HG02884 (cell line): ENCODE measurements around the gene RAPGEF5.
"Not testable (repeated sequence)": the region's sequence is repeated elsewhere in the genome, so short reads cannot be mapped to it uniquely, and the experiment has no call there.

Experiments used
- ATAC-seq: cut with Tn5 transposase; IDR thresholded peaks from one replicate; pipeline ENCODE4 v1.9.1; 2021; ENCODE audit warnings: mild to moderate bottlenecking, moderate library complexity; ENCODE audit not compliant: unreplicated experiment

RAPGEF5 gene

DNA sequence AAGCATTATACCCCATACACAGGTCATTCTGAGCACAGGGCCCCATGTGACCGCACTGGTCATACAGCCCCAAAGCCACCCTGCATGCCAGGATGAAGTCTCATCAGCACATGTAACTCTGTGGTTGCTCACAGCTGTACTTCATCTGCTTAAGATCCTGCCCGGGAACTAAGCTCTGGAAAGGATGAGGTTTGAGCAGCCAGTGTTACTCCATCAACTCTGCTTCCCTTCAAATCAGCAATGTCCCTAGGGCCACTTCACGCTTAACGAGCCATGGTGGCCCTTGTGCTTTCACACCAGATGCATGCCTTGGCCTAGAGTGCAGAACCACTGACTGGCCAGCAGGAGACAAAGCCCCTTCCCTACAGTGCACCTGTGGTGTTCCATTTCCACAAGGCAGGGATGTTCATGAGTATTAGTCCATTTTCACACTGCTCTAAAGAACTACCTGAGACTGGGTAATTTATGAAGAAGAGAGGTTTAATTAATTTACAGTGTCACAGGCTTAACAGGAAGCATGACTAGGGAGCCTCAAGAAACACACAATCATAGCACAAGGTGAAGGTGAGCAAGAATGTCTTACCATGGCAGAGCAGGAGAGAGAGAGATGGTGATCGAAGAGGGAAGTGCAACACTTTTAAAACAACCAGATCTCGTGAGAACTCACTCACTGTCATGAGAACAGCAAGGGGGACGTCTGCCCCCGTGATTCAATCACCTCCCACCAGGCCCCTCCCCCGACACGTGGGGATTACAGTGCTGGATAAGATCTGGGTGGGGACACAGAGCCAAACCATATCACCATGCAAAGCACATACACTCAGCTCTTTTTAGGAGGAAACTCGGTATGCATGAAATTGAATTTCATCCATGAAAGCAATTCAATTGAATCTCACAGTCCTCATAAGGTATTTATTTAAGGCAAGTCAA lies 262.3 kb downstream of the RAPGEF5 start:
- no peak for ATAC-seq

- ATAC-seq: no peak
Observed at GRCh38 chr7:22093936-22094335, 263.0 kb downstream of the RAPGEF5 start.

DNA sequence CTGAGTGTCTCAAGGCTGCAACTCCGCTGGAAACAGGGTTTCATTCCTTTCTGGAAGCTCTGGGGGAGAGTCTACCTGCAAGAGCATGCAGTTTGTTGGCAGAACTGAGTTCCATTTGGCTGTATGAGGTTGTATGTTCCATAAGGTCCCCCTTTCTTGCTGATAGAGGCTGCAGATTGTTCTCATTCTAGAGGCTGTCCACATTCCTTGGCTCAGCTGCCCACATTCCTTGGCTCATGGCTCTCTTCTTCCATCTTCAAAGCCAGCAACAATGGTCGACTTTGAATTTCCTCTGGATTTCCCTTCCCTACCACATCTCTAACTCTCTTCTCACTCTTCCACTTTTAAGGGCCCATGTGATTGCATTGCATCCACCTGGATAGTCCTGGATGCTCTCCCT lies 264.0 kb downstream of the RAPGEF5 start:
- no peak for ATAC-seq

DNA sequence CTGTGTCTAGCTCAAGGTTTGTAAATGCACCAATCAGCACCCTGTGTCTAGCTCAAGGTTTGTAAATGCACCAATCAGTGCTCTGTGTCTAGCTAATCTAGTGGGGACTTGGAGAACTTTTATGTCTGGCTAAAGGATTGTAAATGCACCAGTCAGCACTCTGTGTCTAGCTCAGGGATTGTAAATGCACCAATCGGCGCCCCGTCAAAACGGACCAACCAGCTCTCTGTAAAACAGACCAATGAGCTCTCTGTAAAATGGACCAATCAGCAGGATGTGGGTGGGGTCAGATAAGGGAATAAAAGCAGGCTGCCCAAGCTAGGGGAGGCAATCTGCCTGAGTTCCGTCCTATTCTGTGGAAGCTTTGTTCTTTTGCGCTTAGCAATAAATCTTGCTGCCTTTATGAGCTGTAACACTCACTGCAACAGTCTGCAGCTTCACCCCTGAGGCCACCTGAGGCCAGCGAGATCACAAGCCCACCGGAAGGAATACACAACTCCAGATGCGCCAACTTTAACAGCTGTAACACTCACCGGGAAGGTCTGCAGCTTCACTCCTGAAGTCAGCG lies 265.9 kb downstream of the RAPGEF5 start:
- not testable (repeated sequence) for ATAC-seq

- ATAC-seq: no peak
Observed at GRCh38 chr7:22090512-22090911, 266.4 kb downstream of the RAPGEF5 start.

DNA sequence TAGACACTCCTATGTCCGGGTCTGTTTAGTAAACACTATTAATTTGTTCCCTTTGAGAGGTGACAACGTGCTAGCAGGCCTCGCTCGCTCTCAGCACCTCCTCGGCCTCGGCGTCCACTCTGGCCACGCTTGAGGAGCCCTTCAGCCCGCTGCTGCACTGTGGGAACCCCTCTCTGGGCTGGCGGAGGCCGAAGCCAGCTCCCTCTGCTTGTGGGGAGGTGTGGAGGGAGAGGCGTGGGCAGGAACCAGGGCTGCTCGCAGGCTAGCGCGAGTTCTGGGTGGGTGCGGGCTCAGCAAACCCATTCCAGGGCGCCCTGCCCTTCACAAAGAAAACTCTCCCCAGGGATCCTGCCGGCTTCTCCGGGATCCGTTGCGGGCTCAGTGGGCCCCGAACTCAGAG lies 266.8 kb downstream of the RAPGEF5 start:
- no peak for ATAC-seq

DNA sequence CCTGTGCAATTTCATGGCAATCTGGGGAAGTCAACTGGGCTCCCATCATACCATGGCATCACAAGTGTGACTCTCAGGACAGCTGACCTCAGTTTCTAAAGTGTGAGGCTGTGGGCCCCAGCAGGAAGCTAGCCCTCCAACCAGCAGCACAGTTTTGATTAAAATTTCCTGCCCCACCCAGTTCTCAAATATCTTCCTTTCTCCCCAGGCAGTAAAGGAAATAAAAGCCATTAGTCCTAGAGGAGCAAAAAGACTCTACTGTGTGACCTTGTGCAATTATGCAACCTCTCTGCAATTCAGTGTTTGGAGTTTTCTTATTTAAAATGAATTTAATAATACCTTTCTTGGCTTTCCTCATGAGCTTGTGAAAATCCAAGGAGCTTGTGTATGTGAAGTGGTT lies 268.1 kb downstream of the RAPGEF5 start:
- no peak for ATAC-seq

DNA sequence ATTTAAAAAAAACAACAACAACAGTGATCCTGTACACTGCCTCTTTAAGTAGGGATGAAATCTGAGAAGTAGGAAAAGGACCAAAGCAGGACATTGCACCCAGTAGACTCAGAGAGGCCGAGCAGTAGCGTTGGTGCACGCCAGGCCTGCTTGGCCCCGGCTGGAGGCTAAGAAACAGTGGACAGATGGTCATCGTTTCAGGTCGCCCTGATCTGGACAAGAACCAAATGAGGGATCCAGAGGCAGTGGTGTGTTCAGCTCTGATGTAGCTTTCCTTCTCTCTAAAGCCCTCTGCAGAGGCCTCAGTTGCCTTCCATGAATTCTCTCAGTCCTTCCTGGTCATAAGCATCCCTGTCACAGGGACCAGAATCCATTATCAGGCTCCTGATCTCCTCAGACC lies 269.1 kb downstream of the RAPGEF5 start:
- no peak for ATAC-seq

DNA sequence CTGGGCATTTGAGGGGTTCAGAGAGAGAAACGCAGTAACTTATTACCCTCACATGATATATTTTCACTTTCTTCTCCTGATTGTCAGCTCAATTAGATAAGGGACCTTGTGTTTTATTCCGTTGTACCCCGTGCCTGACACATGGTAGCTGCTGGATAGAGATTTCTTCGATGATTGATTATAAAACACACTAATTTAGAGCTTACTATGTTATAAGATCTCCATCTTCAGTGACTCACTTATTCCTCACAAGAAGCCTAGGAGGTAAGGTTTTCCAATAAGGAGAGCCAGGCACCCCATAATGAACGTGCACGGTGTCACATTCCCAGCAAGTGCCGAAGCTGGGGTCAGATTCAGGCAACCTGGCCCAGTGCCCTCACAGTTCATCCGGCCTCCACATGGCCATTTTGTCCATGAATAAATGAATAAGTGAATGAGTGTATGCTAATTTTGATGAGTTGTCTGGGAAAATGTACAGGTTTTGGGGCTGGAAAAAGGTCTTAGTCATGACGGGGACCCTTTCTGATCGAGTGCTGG lies 273.2 kb downstream of the RAPGEF5 start:
- ATAC-seq: no peak

DNA sequence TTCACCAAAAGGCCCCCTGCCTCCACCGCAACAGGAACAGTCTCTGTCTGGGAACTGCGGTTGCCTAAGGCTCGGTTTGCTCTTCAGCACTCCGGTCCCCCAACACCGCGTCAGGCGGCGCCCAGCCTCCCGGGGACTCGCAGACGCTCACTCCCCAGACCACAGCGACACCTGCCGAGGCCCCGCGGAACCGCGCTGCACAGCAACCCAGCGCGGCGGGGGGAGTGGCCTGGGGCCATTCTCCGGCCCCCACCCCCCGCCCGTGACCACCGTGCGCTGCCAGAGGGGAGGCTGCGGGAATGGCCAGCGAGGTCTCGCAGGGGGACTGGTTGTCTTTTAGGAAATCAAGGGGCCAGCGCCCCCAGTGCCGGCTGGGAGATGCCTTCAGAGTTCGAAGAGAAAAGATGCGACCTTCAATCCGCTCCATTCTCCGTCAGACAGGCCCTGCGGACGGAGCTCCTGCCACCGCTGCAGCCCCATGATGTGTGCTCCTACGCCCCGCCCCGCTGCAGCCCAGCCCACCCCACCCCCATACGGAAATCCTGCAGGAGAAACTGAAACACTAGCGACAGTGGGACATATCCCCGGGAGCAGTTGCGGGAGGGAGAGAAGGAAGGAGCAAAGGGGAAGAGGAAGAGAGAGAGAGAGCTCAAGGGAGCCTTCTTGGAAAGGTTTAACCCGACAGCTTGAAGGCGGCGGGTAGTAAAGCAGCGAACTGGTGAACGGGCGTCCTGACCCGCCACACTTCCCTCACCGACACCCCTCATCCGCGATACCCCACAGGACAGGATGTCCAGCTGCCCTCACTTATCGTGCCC lies 273.9 kb downstream of the RAPGEF5 start:
- ATAC-seq: peak; percentile 98

DNA sequence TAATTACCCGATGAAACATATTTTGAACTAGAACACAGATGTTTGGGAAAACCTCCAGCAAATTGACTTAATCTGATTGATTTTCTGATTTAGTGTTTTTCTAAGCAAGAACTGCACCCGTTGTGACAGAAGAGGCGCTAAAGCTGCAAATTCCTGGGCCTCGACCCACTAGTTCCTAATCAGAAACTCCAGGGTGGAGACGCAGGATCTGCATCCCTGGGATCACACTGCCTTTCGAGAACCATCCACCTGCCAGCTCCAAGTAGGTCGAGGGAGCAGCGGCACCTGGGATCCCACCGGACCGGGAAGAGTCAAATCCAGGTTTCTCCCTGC lies 274.4 kb downstream of the RAPGEF5 start:
- ATAC-seq: no peak

DNA sequence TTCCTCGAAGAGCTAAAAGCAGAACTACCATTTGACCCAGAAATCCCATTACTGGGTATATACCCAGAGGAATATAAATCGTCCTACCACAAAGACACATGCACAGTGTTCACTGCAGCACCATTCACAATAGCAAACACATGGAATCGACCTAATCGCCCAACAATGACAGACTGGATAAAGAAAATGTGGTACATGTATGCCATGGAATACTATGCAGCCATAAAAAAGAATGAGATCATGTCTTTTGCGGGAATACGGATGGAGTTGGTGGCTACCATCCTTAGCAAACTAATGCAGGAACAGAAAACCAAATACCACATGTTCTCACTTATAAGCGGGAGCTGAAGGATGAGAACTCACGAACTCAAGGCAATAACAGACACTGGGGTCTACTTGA lies 276.7 kb downstream of the RAPGEF5 start:
- ATAC-seq: not testable (repeated sequence)

DNA sequence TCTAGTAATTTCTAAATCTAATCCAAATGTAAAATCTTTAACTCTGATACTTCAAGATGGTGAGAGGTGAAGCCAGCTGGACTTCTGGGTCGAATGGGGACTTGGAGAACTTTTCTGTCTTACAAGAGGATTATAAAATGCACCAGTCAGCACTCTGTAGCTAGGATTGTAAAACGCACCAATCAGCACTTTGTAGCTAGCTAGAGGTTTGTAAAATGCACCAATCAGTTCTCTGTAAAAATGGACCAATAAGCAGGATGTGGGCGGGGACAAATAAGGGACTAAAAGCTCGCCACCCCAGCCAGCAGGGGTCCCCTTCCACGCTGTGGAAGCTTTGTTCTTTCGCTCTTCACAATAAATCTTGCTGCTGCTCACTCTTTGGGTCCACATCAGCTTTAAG lies 278.1 kb downstream of the RAPGEF5 start:
- not testable (repeated sequence) for ATAC-seq

GRCh38 chr7:22075561-22075960 lies 281.4 kb downstream of the RAPGEF5 start:
- ATAC-seq: no peak

- no peak for ATAC-seq
Observed at GRCh38 chr7:22074897-22075296, 282.1 kb downstream of the RAPGEF5 start.
